SK-N-SH (cell line): Measurements from ENCODE around the gene ARFRP1.

Source experiments
- CTCF ChIP-seq: fragments of 200-600 bp; sonication (generic); IDR thresholded peaks from 2 replicates; pipeline ENCODE4 v1.6.1; 2017; ENCODE audit warnings: antibody characterized with exemption, mild to moderate bottlenecking, moderate library complexity
- ELF1 ChIP-seq: IDR thresholded peaks from 2 replicates; pipeline ENCODE4 v1.4.0; 2012
- MAX ChIP-seq: IDR thresholded peaks from 2 replicates; pipeline ENCODE4 v1.4.0; 2012; ENCODE audit warnings: low read depth
- TAF1 ChIP-seq: IDR thresholded peaks from 2 replicates; pipeline ENCODE4 v1.6.1; 2012; ENCODE audit warnings: low read depth, mild to moderate bottlenecking, low read length, moderate library complexity, borderline replicate concordance
- TEAD4 ChIP-seq: IDR thresholded peaks from 2 replicates; pipeline ENCODE4 v1.4.0; 2012; ENCODE audit warnings: mild to moderate bottlenecking, borderline replicate concordance; ENCODE audit not compliant: insufficient read depth
- USF2 ChIP-seq: fragments of 150-350 bp; IDR thresholded peaks from 2 replicates; pipeline ENCODE4 v1.6.1; 2017; ENCODE audit warnings: antibody characterized with exemption, low read length, low read depth, borderline replicate concordance
- YY1 ChIP-seq: IDR thresholded peaks from 2 replicates; pipeline ENCODE4 v1.4.0; 2012; ENCODE audit warnings: low read depth, mild to moderate bottlenecking

GRCh38 chr20:63678071-63678470 is 29.7 kb downstream of the ARFRP1 start:
- TF ChIP-seq USF2 (no peak), MAX (no peak), CTCF (no peak), YY1 (no peak), TEAD4 (no peak), ELF1 (no peak), TAF1 (no peak)
